SH-SY5Y (cell line): ENCODE measurements around the gene ABRACL.

Source experiments
- GATA2 ChIP-seq: IDR thresholded peaks from 2 replicates; pipeline ENCODE4 v1.6.1; 2011; ENCODE audit warnings: mild to moderate bottlenecking, low read depth, low read length
- GATA3 ChIP-seq: IDR thresholded peaks from 2 replicates; pipeline ENCODE4 v1.6.1; 2011; ENCODE audit warnings: low read depth, mild to moderate bottlenecking, low read length, moderate library complexity

ABRACL gene

DNA sequence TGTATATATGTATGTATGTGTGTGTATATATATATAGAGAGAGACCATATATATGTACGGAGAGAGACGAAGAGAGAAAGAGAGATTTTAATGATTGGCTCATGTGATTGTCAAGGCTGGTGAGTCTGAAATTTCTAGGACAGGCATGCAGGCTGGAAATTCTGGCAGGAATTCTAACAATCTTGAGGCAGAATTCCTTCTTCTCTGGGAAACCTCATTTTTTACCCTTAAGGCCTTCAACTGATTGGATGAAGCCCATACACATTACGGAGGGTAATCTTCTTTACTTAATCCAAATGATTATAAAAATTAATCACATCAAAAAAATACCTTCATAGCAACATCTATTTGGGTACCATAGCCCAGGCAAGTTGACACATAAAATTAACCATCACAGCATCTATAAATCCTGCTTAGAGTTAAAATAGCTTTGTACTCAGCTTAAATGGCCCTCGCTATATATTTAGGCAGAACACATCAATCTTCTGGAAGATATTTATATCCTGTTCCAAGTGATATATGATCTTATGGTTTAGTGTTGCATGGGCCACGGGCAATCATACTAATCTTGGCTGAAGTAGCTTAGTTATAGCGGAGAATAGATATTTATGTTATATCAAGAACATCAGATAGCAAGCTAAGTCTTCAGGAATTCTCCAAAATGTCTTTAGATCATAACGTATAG is 36.6 kb downstream of the ABRACL start:
- TF ChIP-seq GATA3 = no peak
- TF ChIP-seq GATA2 = no peak

DNA sequence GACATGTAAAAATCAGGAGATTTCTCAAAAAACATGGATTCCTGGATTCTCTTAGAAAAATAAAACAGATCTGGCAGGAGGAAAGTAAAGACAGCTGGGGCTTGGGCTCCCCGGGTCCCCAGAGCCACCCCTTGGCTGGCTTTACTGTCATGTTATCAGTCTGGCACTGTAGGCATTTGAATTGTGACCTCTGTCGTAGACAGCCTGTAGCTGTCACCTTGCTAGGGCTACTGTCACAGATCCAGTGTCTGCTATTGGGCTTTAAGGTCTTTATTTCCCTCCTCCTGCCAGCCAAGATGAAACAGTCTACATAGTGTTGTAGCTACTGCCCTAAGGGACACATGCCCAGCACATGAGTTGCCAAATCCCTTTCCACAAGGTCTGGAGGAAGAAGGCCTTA is 37.5 kb downstream of the ABRACL start:
- TF ChIP-seq GATA3 = no peak
- TF ChIP-seq GATA2 = no peak

- TF ChIP-seq GATA2 = no peak
- TF ChIP-seq GATA3 = no peak
Measured at GRCh38 chr6:139068846-139069245, 40.3 kb downstream of the ABRACL start.

DNA sequence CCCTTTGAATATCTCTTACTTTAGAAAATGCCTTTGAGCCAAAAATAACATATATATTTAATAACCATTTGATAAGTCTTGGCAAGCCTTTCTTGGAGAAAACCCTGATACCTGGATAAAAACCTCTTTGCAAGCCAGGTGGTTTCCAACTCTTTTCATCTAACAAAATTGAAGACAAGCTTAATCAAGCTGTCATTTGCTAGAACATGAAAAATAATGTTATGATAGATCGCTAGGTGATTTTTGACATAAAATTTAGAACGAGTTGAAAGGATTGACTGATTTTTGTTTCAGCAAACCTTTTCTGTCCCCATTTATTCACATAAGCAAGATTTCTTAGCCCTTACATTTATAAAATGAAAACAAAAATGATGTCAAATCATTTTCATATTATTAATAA is 44.6 kb downstream of the ABRACL start:
- TF ChIP-seq GATA3 (no peak), GATA2 (no peak)

GRCh38 chr6:139079018-139079417 is 50.5 kb downstream of the ABRACL start:
- no peak for TF ChIP-seq GATA3
- no peak for TF ChIP-seq GATA2

- no peak for TF ChIP-seq GATA3
- no peak for TF ChIP-seq GATA2
Measured at GRCh38 chr6:139080255-139080920, 51.8 kb downstream of the ABRACL start.

- no peak for TF ChIP-seq GATA3
- no peak for TF ChIP-seq GATA2
Measured at GRCh38 chr6:139081471-139081870, 52.9 kb downstream of the ABRACL start.

DNA sequence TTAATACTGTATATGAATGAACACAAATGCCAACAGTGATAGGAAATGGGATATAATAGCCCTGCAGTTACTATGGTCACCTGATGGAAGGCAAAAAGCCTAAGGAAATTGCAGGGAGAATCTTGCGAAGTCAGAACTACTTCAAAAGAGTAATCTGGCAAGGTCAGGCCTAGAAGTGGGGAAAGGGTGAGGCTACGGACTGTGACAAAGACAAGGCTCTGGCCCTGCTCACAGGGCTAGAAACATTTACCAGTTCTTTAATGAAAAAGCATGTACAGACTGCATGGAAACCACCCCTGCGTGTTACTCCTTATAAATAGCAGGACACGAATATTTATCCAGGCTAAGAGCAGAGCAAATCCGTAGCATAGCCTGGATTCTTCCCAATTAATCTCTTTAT is 53.8 kb downstream of the ABRACL start:
- no peak for TF ChIP-seq GATA3
- TF ChIP-seq GATA2 = no peak

DNA sequence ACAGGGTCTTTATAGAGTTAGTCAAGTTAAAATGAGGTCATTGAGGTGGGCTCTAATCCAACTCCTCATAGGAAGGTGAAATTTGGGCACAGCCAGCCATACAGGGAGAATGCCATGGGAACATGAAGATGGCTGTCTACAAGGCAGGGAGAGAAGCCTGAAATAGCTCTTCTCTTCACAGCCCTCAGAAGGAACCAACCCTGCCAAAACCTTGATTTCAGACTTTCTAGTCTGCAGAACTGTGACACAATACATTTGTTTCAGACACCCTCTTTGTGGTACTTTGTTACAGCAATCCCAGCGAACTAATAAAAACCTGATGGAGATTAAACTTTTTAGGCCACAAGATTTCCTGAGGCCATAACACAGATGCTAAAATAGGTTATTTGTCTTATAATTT is 63.3 kb downstream of the ABRACL start:
- no peak for TF ChIP-seq GATA3
- no peak for TF ChIP-seq GATA2
